ENCODE measurements around the gene KDM2B. TPM values are rescaled to one million over a fixed set of nuclear protein-coding genes. Genes with fewer than 3 reads are reported as not detected.
A peak's percentile ranks its signal among the peaks of the same experiment; 100 is the strongest.

KDM2B gene
- total RNA-seq, 2 experiments from 2014 or later = 66.2 to 72.7 TPM

DNA sequence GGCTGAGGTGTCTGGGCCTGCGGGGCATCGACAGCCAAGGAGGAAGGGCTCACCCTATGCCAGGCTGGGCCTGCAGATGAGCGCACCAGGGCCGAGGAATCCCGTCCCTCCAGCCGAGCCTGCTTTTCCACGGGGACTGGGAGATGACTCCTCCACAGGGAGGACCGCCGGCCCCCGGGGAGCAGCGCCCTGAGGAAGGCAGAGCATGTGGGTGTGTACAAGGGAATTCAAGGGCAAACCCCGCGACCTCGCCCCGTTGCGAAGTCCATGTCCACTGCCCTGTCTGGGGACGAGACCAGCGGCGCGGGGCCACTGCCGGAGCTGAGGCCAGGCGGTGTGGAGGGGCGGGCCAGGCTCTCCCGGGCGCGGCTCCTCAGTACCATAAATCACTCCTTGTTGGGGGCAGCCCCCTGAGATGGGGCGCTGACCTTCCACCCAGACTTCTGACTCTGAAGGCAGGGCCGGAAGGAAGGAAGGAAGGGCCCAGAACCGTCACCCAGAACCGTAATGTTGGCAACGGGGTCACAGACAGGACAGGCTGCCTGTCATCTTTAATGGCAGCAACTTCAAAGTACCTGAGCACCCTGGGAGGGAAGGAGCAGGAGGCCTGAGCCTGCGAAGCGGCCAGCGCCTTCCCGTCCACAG is 128.4 kb downstream of the KDM2B start:
- Mint-ChIP-seq H3K4me1 (peaks cover 30% of the 10 kb centered on the region), H3K27me3 (no peaks in the 10 kb centered on the region), H3K27ac (peak overlapping the region; percentile 42), H3K9me3 (no peaks in the 10 kb centered on the region), H3K36me3 (ENCODE audit: low read depth) (peaks cover 24% of the 10 kb centered on the region), H3K4me3 (peak overlapping the region; percentile 0)
- ChIA-PET POLR2A (interaction anchor here (0.7 kb wide), 1 partner anchor 319 kb away, joined by 3 read pairs; no protein-coding TSS in a partner anchor), CTCF (no interaction called here)
- no peak for DNase-seq

- Mint-ChIP-seq H3K27ac (peak overlapping the region; percentile 42), H3K9me3 (no peaks in the 10 kb centered on the region), H3K4me1 (peaks cover 28% of the 10 kb centered on the region), H3K4me3 (peak overlapping the region; percentile 0), H3K27me3 (no peaks in the 10 kb centered on the region), H3K36me3 (ENCODE audit: low read depth) (peaks cover 22% of the 10 kb centered on the region)
- no peak for DNase-seq
- ChIA-PET CTCF (interaction anchor here (0.7 to 1.5 kb wide), 2 partner anchors 9 to 60 kb away, joined by 3 to 4 read pairs; no protein-coding TSS in a partner anchor), POLR2A (no interaction called here)
These were observed 128.9 kb downstream of the KDM2B start for GRCh38 chr12:121451961-121452339.

DNA sequence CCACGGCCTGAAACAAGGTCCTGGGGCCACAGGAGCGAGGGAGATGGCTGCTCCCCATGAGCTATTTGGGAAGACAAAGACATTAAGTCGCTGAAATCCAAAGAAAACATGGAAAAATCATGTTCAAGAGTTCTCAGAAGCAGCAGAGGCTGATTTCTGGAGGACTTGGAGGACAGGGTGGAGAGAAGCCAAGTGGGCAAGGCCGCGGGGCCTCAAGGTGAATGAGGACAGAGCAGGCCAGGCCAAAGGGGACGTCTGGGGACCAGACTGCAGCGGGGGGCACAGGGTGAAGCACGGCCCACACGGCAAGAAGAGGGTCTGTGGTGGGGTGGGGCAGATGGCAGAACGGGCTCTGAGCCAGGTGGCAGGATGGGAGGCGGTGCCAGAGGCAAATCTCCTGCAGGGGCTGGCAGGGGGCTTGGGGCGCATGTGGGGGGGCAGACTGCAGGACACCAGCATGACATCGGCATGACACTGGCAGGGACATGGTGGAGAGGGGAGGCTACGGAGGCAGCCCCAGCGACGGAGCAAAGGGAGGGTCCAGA is 132.0 kb downstream of the KDM2B start:
- H3K36me3 Mint-ChIP-seq (ENCODE audit: low read depth) = peaks cover 25% of the 10 kb centered on the region
- H3K9me3 Mint-ChIP-seq = no peaks in the 10 kb centered on the region
- H3K27ac Mint-ChIP-seq = no peak overlapping the region
- H3K4me1 Mint-ChIP-seq = peaks cover 15% of the 10 kb centered on the region
- POLR2A ChIA-PET = interaction anchor here (0.7 kb wide), 1 partner anchor 27 kb away, joined by 3 read pairs; no protein-coding TSS in a partner anchor
- no peak overlapping the region for H3K4me3 Mint-ChIP-seq
- H3K27me3 Mint-ChIP-seq = no peaks in the 10 kb centered on the region
- CTCF ChIA-PET = interaction anchor here (0.6 kb wide), 1 partner anchor 803 kb away, joined by 5 read pairs; no protein-coding TSS in a partner anchor
- no peak for DNase-seq

DNA sequence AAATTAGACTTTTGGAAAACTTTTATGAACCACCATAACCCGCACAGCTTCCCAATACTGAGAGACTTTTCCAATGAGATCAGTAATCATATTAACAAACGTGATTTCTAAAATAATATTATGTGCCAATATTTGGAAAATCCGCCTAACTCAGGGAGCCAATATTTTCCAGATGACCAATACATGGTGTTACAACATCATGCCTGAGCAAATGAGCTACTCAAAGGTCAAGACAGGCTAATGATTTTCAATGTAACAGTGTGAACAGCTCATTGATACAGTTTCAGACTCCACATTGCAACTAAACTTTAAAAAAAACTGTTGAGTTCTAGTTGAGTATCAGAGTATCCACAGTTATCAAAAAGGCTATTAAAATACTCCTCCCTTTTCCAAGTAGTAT is 134.1 kb downstream of the KDM2B start:
- Mint-ChIP-seq H3K36me3 (ENCODE audit: low read depth) (peaks cover 26% of the 10 kb centered on the region), H3K27me3 (no peaks in the 10 kb centered on the region), H3K4me1 (peaks cover 6% of the 10 kb centered on the region), H3K9me3 (no peaks in the 10 kb centered on the region), H3K4me3 (no peak overlapping the region), H3K27ac (no peak overlapping the region)
- DNase-seq = no peak
- ChIA-PET CTCF (interaction anchor here (1.1 kb wide), 1 partner anchor 62 kb away, joined by 3 read pairs; no protein-coding TSS in a partner anchor), POLR2A (no interaction called here)

DNA sequence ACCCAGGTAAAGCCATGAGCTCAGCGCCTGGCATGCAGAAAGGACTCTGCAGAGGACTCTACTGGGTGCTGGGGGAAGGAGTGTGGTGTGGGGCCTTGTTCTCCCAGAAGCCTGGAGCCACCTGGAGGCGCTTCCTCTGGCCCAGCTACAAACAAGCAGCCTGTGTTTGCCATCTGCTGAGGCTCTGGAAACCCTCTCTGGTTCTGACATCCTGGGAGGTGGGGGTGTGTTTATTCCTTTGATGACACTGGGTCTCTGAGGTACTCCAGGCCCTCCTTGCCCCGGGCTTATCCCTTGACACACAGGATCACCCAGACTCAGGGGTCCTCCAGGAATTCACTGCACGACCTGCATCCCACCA is 136.0 kb downstream of the KDM2B start:
- peak overlapping the region; percentile 14 for H3K27ac Mint-ChIP-seq
- peaks cover 37% of the 10 kb centered on the region for H3K36me3 Mint-ChIP-seq (ENCODE audit: low read depth)
- POLR2A ChIA-PET = interaction anchor here (0.6 kb wide), 1 partner anchor 20 kb away, joined by 3 read pairs; no protein-coding TSS in a partner anchor
- no peak for DNase-seq
- H3K4me3 Mint-ChIP-seq = no peak overlapping the region
- H3K27me3 Mint-ChIP-seq = no peaks in the 10 kb centered on the region
- H3K4me1 Mint-ChIP-seq = peaks cover 2% of the 10 kb centered on the region
- no peaks in the 10 kb centered on the region for H3K9me3 Mint-ChIP-seq
- CTCF ChIA-PET = interaction anchor here (1.7 to 4.2 kb wide), 2 partner anchors 12 to 76 kb away, joined by 3 to 27 read pairs; no protein-coding TSS in a partner anchor

DNA sequence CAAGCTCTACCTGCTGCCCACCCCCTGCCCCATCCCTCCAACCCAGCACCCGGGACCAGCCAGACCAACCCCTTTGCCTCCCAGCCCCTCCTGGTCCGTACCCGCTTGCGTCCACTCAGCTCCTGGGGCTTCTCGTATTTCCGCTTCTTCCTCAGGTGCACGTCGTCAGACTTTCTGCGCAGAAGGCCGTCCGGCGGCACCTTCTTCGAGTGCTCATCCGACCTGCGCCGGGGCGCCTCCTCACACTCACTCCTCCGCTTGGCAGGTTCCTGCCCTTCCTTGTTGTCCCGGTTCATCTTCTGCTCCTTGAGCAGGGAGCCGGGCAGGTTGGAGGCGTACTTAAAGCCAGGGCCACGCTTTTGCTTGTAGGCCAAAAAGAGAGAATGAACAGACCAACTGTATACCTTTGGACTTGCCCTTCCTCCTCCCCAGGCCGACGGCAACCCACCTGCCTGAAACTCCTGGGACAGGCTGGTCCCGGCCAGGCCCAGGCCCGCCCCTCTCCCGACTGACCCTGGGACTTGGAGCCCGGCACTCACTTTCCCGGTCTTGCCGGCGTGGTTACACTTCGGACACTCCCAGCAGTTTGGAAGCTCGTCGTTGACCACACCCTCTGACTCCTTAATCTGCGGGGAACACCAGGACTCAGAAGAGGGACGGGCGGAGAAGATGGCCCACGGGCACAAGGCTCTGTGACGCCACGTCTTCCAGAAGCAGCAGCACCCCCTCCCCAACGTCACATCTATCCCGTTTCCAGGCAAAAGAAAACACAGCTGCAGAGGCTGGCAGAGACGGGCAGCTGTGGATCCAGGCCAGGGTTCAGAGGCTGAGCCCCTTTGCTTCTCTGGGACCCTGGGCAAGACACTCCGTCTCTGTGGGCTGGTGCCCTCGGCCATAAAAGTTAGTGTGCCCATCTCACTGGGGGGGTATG is 136.6 kb downstream of the KDM2B start:
- Mint-ChIP-seq H3K4me3 (no peak overlapping the region), H3K36me3 (ENCODE audit: low read depth) (peaks cover 36% of the 10 kb centered on the region), H3K9me3 (no peaks in the 10 kb centered on the region), H3K4me1 (no peaks in the 10 kb centered on the region), H3K27ac (no peak overlapping the region), H3K27me3 (no peaks in the 10 kb centered on the region)
- CTCF ChIA-PET = interaction anchor here (0.6 to 4.2 kb wide), 15 partner anchors 9 to 535 kb away, joined by 3 to 27 read pairs (median 3); no protein-coding TSS in a partner anchor
- POLR2A ChIA-PET = no interaction called here
- no peak for DNase-seq

DNA sequence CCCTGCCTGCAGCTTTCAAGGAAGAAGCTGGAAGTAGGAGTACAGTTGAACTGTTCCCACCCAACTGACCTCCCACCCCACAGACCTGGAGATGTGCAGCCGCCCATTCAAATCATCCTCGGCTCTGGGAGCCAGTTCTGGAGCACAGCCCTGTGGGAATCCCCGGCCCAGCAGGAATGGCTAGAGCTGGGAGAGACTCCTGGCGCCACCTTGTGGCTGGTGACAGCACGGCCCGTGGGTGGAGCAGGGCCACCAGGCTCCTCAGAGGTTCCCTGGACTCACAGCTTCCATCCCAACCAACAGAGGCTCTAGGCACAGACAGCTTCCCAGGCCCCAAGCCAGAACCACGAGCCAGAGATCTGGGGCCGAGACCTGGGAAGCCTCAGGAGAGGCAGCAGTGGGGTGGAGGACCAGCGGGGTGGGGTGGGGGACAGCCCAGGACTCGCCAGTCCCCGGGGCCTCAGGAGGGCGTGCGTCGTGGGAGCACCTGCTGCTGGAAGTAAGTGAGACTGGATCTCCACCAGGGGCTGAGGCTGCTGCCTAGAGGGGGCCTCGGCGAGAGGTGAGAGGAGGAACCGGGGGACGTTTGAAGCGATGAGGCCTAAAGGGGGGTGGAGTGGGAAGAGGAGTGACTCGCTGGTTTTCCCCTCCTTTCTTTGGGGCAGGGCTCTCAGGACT is 137.5 kb downstream of the KDM2B start:
- no peaks in the 10 kb centered on the region for H3K27me3 Mint-ChIP-seq

GRCh38 chr12:121442028-121442948 is 138.5 kb downstream of the KDM2B start:
- no peak for DNase-seq
- H3K4me1 Mint-ChIP-seq = no peaks in the 10 kb centered on the region
- ChIA-PET POLR2A (interaction anchor here (1.0 kb wide), 1 partner anchor 90 kb away, joined by 3 read pairs; the partner anchor contains the start of gene ANAPC5), CTCF (interaction anchor here (0.5 to 4.2 kb wide), 27 partner anchors 9 to 657 kb away, joined by 3 to 27 read pairs (median 3); no protein-coding TSS in a partner anchor)
- no peaks in the 10 kb centered on the region for H3K27me3 Mint-ChIP-seq
- no peak overlapping the region for H3K27ac Mint-ChIP-seq
- no peaks in the 10 kb centered on the region for H3K9me3 Mint-ChIP-seq
- H3K36me3 Mint-ChIP-seq (ENCODE audit: low read depth) = peaks cover 47% of the 10 kb centered on the region
- H3K4me3 Mint-ChIP-seq = no peak overlapping the region

More for the DNA sequence above, 137.5 kb downstream of the KDM2B start:
- no peak overlapping the region for H3K4me3 Mint-ChIP-seq
- no peaks in the 10 kb centered on the region for H3K4me1 Mint-ChIP-seq
- H3K9me3 Mint-ChIP-seq = no peaks in the 10 kb centered on the region
- no peak overlapping the region for H3K27ac Mint-ChIP-seq
- ChIA-PET CTCF (interaction anchor here (0.6 to 4.2 kb wide), 29 partner anchors 8 to 657 kb away, joined by 3 to 27 read pairs (median 3); no protein-coding TSS in a partner anchor), POLR2A (interaction anchor here (1.0 kb wide), 1 partner anchor 91 kb away, joined by 3 read pairs; the partner anchor contains the start of gene ANAPC5)
- peak; percentile 66 for DNase-seq
- peaks cover 37% of the 10 kb centered on the region for H3K36me3 Mint-ChIP-seq (ENCODE audit: low read depth)

GRCh38 chr12:121441555-121441954 is 139.3 kb downstream of the KDM2B start:
- Mint-ChIP-seq H3K4me3 (no peak overlapping the region), H3K9me3 (peaks cover 6% of the 10 kb centered on the region), H3K27me3 (no peaks in the 10 kb centered on the region), H3K36me3 (ENCODE audit: low read depth) (peaks cover 55% of the 10 kb centered on the region), H3K4me1 (no peaks in the 10 kb centered on the region), H3K27ac (no peak overlapping the region)
- DNase-seq = no peak
- CTCF ChIA-PET = interaction anchor here (1.1 to 1.7 kb wide), 3 partner anchors 58 to 108 kb away, joined by 3 to 6 read pairs (median 3); no protein-coding TSS in a partner anchor
- POLR2A ChIA-PET = no interaction called here

- Mint-ChIP-seq H3K27ac (no peak overlapping the region), H3K27me3 (no peaks in the 10 kb centered on the region), H3K36me3 (ENCODE audit: low read depth) (peaks cover 63% of the 10 kb centered on the region), H3K4me1 (no peaks in the 10 kb centered on the region), H3K4me3 (no peak overlapping the region), H3K9me3 (peaks cover 11% of the 10 kb centered on the region)
- ChIA-PET POLR2A (no interaction called here), CTCF (interaction anchor here (0.6 to 1.4 kb wide), 4 partner anchors 20 to 953 kb away, joined by 3 read pairs; no protein-coding TSS in a partner anchor)
- DNase-seq = no peak
These were observed 140.1 kb downstream of the KDM2B start for GRCh38 chr12:121440768-121441167.

- Mint-ChIP-seq H3K4me3 (no peak overlapping the region), H3K4me1 (no peaks in the 10 kb centered on the region), H3K27me3 (no peaks in the 10 kb centered on the region), H3K27ac (peak overlapping the region; percentile 41), H3K9me3 (peaks cover 15% of the 10 kb centered on the region), H3K36me3 (ENCODE audit: low read depth) (peaks cover 72% of the 10 kb centered on the region)
- POLR2A ChIA-PET = no interaction called here
- no peak for DNase-seq
- CTCF ChIA-PET = interaction anchor here (0.6 to 2.1 kb wide), 3 partner anchors 21 to 24 kb away, joined by 3 to 6 read pairs (median 6); no protein-coding TSS in a partner anchor
These were observed 141.1 kb downstream of the KDM2B start for GRCh38 chr12:121439715-121440114.
